HepG2 (cell line): ENCODE measurements around the gene ATRNL1. TPM values are rescaled to one million over a fixed set of nuclear protein-coding genes. Genes with fewer than 3 reads are reported as not detected.
"Not testable (repeated sequence)": the region's sequence is repeated elsewhere in the genome, so short reads cannot be mapped to it uniquely, and the experiment has no call there.

ENCODE experiments used
- ATAC-seq: fragments of 200-7000 bp; cut with Tn5 transposase; 3 replicates; pipeline ENCODE4 v1.9.1; 2020; ENCODE audit warnings: mild to moderate bottlenecking, moderate library complexity
- BruUV-seq: library from RNA; stranded (reverse); fragments of 400-500 nt; replicated peaks from 2 replicates; lab custom pipeline; 2021; lab: Mats Ljungman, UMichigan
- CTCF ChIA-PET: fragments of 300-600 bp; formaldehyde crosslinking; extraction: SDS; loops from one replicate; lab custom pipeline; 2021; ENCODE audit warnings: low total read pairs, inconsistent platforms, low intra/inter-chr PET ratio; lab: Yijun Ruan, JAX
- POLR2A ChIA-PET: fragments of 350-600 bp; sonication (Branson Sonifier 250); formaldehyde crosslinking; loops from one replicate; lab custom pipeline; 2020; ENCODE audit warnings: antibody characterized with exemption, inconsistent platforms; lab: Yijun Ruan, JAX
- DNase-seq: peaks from one replicate; pipeline ENCODE4 v3.0.0-alpha.2; 2015; ENCODE audit warnings: low spot score
- FAIRE-seq: peaks from 3 replicates; lab custom pipeline; 2011; peaks lifted over from hg19 to GRCh38; lab: Jason Lieb, UNC
- H2AFZ ChIP-seq: one replicate; pipeline ENCODE4 v1.6.1; 2011; ENCODE audit warnings: low read length, inconsistent platforms
- H3K27ac ChIP-seq: fragments of 300-600 bp; 3 replicates; pipeline ENCODE4 v1.8.0; 2011; ENCODE audit warnings: mixed run types, mild to moderate bottlenecking, mixed read lengths, low read length, inconsistent platforms; ENCODE audit not compliant: insufficient read depth; ENCODE audit errors: extremely low read length
- H3K27me3 ChIP-seq, 2 experiments: fragments of 200-600 bp in 1 of 2; 2 replicates in 1 of 2; 3 replicates in 1 of 2; pipeline versions ENCODE4 v1.6.0 to v1.8.0; 2011; ENCODE audit warnings: low read length in 2 of 2, mild to moderate bottlenecking in 2 of 2, moderate library complexity in 2 of 2, inconsistent platforms in 1 of 2; ENCODE audit not compliant: insufficient read depth in 2 of 2, control insufficient read depth in 1 of 2
- H3K36me3 ChIP-seq, 2 experiments: fragments of 200-600 bp in 1 of 2; replicated peaks in 1 of 2; 2 replicates in 1 of 2; 3 replicates in 1 of 2; pipeline versions ENCODE4 v1.5.1 to v1.8.0; 2011; ENCODE audit warnings: low read length in 2 of 2, inconsistent platforms in 1 of 2; ENCODE audit not compliant: insufficient read depth in 2 of 2, control insufficient read depth in 1 of 2
- H3K4me1 ChIP-seq: 2 replicates; pipeline ENCODE4 v1.5.1; 2012; ENCODE audit warnings: low read length, inconsistent platforms; ENCODE audit not compliant: insufficient read depth
- H3K4me2 ChIP-seq: 2 replicates; pipeline ENCODE4 v1.6.0; 2011; ENCODE audit warnings: low read depth, low read length, inconsistent platforms
- H3K4me3 ChIP-seq, 3 experiments: fragments of 200-600 bp in 1 of 3; sonication (generic), shearing (Covaris generic) in 1 of 3; replicated peaks in 1 of 3; 2 replicates each; pipeline ENCODE4 v1.5.1; 2011 to 2016; ENCODE audit warnings: low read length in 3 of 3, inconsistent platforms in 2 of 3, low read depth in 2 of 3, mild to moderate bottlenecking in 2 of 3, control low read depth in 1 of 3, mixed read lengths in 1 of 3; ENCODE audit not compliant: insufficient read depth in 1 of 3
- H3K79me2 ChIP-seq: one replicate; pipeline ENCODE4 v1.6.1; 2011; ENCODE audit warnings: low read length, inconsistent platforms; ENCODE audit not compliant: insufficient read depth
- H3K9ac ChIP-seq: 2 replicates; pipeline ENCODE4 v1.6.0; 2011; ENCODE audit warnings: mild to moderate bottlenecking, low read depth, low read length, inconsistent platforms; ENCODE audit not compliant: insufficient read depth
- H3K9me3 ChIP-seq: 2 replicates; pipeline ENCODE4 v1.5.1; 2012; ENCODE audit warnings: mild to moderate bottlenecking, low read length
- H4K20me1 ChIP-seq: 2 replicates; pipeline ENCODE4 v1.6.0; 2011; ENCODE audit warnings: inconsistent platforms, mild to moderate bottlenecking, low read length, moderate library complexity; ENCODE audit not compliant: insufficient read depth
- HNF1A ChIP-seq, 2 experiments: sonication (generic) in 1 of 2; formaldehyde crosslinking in 1 of 2; IDR thresholded peaks; 2 replicates each; pipeline versions ENCODE4 v1.4.0 to v1.6.1; 2016 to 2020; ENCODE audit warnings: borderline replicate concordance in 1 of 2, low read depth in 1 of 2, mild to moderate bottlenecking in 1 of 2, missing genetic modification reagents in 1 of 2
- IKZF1 ChIP-seq: fragments of 450-650 bp; IDR thresholded peaks from 2 replicates; pipeline ENCODE4 v1.7.1; 2016
- ISX ChIP-seq: sonication (generic); formaldehyde crosslinking; conservative IDR thresholded peaks from 2 replicates; pipeline ENCODE4 v1.5.0; 2020; ENCODE audit warnings: missing genetic modification reagents
- RELA ChIP-seq: sonication (generic); formaldehyde crosslinking; IDR thresholded peaks from 2 replicates; pipeline ENCODE4 v1.4.0; 2020; ENCODE audit warnings: missing genetic modification reagents
- SOX6 ChIP-seq, 2 experiments: fragments of 450-650 bp in 1 of 2; sonication (generic) in 1 of 2; formaldehyde crosslinking in 1 of 2; IDR thresholded peaks; 2 replicates each; pipeline versions ENCODE4 v1.4.0 to v1.6.1; 2017 to 2020; ENCODE audit warnings: antibody characterized with exemption in 1 of 2, mild to moderate bottlenecking in 1 of 2, missing genetic modification reagents in 1 of 2
- TBP ChIP-seq: sonication (generic); formaldehyde crosslinking; IDR thresholded peaks from 2 replicates; pipeline ENCODE4 v1.5.0; 2020; ENCODE audit warnings: missing genetic modification reagents
- ZFP1 ChIP-seq: IDR thresholded peaks from 2 replicates; pipeline ENCODE4 v1.6.1; 2016
- ZNF574 ChIP-seq: sonication (generic); formaldehyde crosslinking; IDR thresholded peaks from 2 replicates; pipeline ENCODE4 v1.4.0; 2020; ENCODE audit warnings: missing genetic modification reagents
- WGBS: methylation state at CpG from one replicate; pipeline ENCODE4 v1.1.6; 2017; ENCODE audit warnings: low lambda C conversion rate; 5-methylcytosine and 5-hydroxymethylcytosine counted together
- in situ Hi-C: cut with HindIII; loops from 2 replicates; pipeline ENCODE4 v1.10.0; 2017; ENCODE audit warnings: low pct_unique_long_range_greater_than_20kb; ENCODE audit not compliant: extremely low pct_ligation_motif_present
- intact Hi-C: fragments of 100-400 bp; cut with micrococcal nuclease; formaldehyde crosslinking; loops from one replicate; pipeline ENCODE4 v1.10.0; 2022; ENCODE audit not compliant: unreplicated experiment
- polyA plus RNA-seq, 8 experiments: library from polyadenylated mRNA; depleted of rRNA in 3 of 8; stranded (reverse) in 7 of 8; unstranded in 1 of 8; fragments of >200 nt; fragmentation: Illumina TruSeq in 4 of 8; extraction: Trizol in 4 of 8; gene quantifications; 2 replicates each; pipeline versions ENCODE4 v1.2.1 to v1.2.3, GENCODE V29; 2011 to 2016; ENCODE audit warnings: low read depth in 4 of 8, missing spikeins in 1 of 8, mixed read lengths in 1 of 8; ENCODE audit not compliant: insufficient read depth in 1 of 8
- total RNA-seq, 5 experiments: library from RNA; depleted of rRNA; stranded (reverse); fragments of >200 nt; fragmentation: Illumina TruSeq; extraction: Trizol; gene quantifications; 2 replicates each; pipeline ENCODE4 v1.2.3, GENCODE V29; 2016; ENCODE audit warnings: low read depth in 1 of 5

Gene ATRNL1
- total and polyA plus RNA-seq, 2 of the 13 experiments (the other 11 are each of a cell fraction or from before 2014, with no cell fraction given): 0.04 TPM; not detected in 1

- TF ChIP-seq HNF1A (IDR thresholded peaks at IDR 0.05; ENCODE audit: low read depth) (no peak), HNF1A (CRISPR knock-in tag; IDR thresholded peaks at IDR 0.05; ENCODE audit: borderline replicate concordance) (no peak), ZNF574 (CRISPR knock-in tag) (no peak), ZFP1 (no peak), IKZF1 (no peak), ISX (CRISPR knock-in tag) (no peak), TBP (CRISPR knock-in tag) (no peak), RELA (no peak), SOX6 (IDR thresholded peaks at IDR 0.05) (no peak), SOX6 (CRISPR knock-in tag; IDR thresholded peaks at IDR 0.05) (no peak)
Measured at GRCh38 chr10:115103700-115104099, 10.5 kb downstream of the ATRNL1 start (continued).

GRCh38 chr10:115105411-115105810, 12.2 kb downstream of the ATRNL1 start:
- H3K4me2 ChIP-seq, H2AFZ ChIP-seq, ATAC-seq, H4K20me1 ChIP-seq, H3K27me3 ChIP-seq, FAIRE-seq, DNase-seq, H3K9ac ChIP-seq, BruUV-seq, H3K79me2 ChIP-seq, in situ Hi-C loops, H3K4me1 ChIP-seq, POLR2A ChIA-PET, CTCF ChIA-PET, H3K27ac ChIP-seq, intact Hi-C loops, H3K36me3 ChIP-seq, H3K4me3 ChIP-seq: not testable (repeated sequence)
- WGBS: 6% methylated on average over 3 of the region's 5 CpGs
- H3K9me3 ChIP-seq: peaks cover 27% of the 10 kb centered on the region
